ENCODE results near the gene SIPA1L3.
"Not testable (repeated sequence)": the region's sequence is repeated elsewhere in the genome, so short reads cannot be mapped to it uniquely, and the experiment has no call there.

SIPA1L3 gene

GRCh38 chr19:38219221-38219620 lies 312.2 kb downstream of the SIPA1L3 start:
- no peak for DNase-seq

- DNase-seq = no peak
Measured at GRCh38 chr19:38221421-38221820, 314.4 kb downstream of the SIPA1L3 start.

GRCh38 chr19:38221919-38222830 lies 315.2 kb downstream of the SIPA1L3 start:
- no peak for DNase-seq

- DNase-seq = no peak
Measured at GRCh38 chr19:38223119-38223523, 316.1 kb downstream of the SIPA1L3 start.

- no peak for DNase-seq
Measured at GRCh38 chr19:38223617-38224013, 316.6 kb downstream of the SIPA1L3 start.

- peak; percentile 80 for DNase-seq
Measured at GRCh38 chr19:38224014-38224862, 317.2 kb downstream of the SIPA1L3 start, which contains the start of gene DPF1. Gene DPF1 (minus strand): TSS chr19:38224222. CDS start chr19:38224142, 80 bp downstream.

- DNase-seq = not testable (repeated sequence)
Measured at GRCh38 chr19:38224863-38225218, 317.8 kb downstream of the SIPA1L3 start.

GRCh38 chr19:38227287-38228004 lies 320.4 kb downstream of the SIPA1L3 start:
- no peak for DNase-seq

- DNase-seq = no peak
Measured at GRCh38 chr19:38228005-38228377, 321.0 kb downstream of the SIPA1L3 start.

- DNase-seq = no peak
Measured at GRCh38 chr19:38228491-38229439, 321.8 kb downstream of the SIPA1L3 start.

GRCh38 chr19:38229585-38230073 lies 322.6 kb downstream of the SIPA1L3 start:
- peak; percentile 93 for DNase-seq

GRCh38 chr19:38230506-38231133 lies 323.6 kb downstream of the SIPA1L3 start:
- DNase-seq = not testable (repeated sequence)

GRCh38 chr19:38231918-38232317 lies 324.9 kb downstream of the SIPA1L3 start:
- no peak for DNase-seq

- peak; percentile 67 for DNase-seq
Measured at GRCh38 chr19:38233740-38234251, 326.8 kb downstream of the SIPA1L3 start.

GRCh38 chr19:38234615-38235014 lies 327.6 kb downstream of the SIPA1L3 start:
- no peak for DNase-seq

GRCh38 chr19:38239816-38240215 lies 332.8 kb downstream of the SIPA1L3 start:
- no peak for DNase-seq

GRCh38 chr19:38243279-38243673 lies 336.3 kb downstream of the SIPA1L3 start:
- no peak for DNase-seq

- DNase-seq = peak; percentile 76
Measured at GRCh38 chr19:38245826-38246498, 339.0 kb downstream of the SIPA1L3 start.

- DNase-seq = peak; percentile 44
Measured at GRCh38 chr19:38247126-38247525, 340.1 kb downstream of the SIPA1L3 start.

GRCh38 chr19:38247734-38248268 lies 340.8 kb downstream of the SIPA1L3 start:
- peak; percentile 41 for DNase-seq

Data from fibroblast of skin of scalp (primary cell).